ENCODE results near the gene VAV3. TPM values are rescaled to one million over a fixed set of nuclear protein-coding genes. Genes with fewer than 3 reads are reported as not detected.

VAV3 gene
- total RNA-seq, 4 donors from 2014 or later, result 2.2 to 20.4 (median 4.0) TPM

- no peaks in the 10 kb centered on the region for H3K36me3 ChIP-seq
- WGBS, 2 donors, result 52 to 53% methylated on average over 1 of the region's 1 CpG
- H3K27me3 ChIP-seq, result no peaks in the 10 kb centered on the region
- no peaks in the 10 kb centered on the region for H3K9me3 ChIP-seq
- H3K27ac ChIP-seq, result no peak overlapping the region
- no peak overlapping the region for H3K4me3 ChIP-seq
- no peak for TF ChIP-seq CTCF (IDR thresholded peaks at IDR 0.05)
- no peak for TF ChIP-seq POLR2A (IDR thresholded peaks at IDR 0.05)
- TF ChIP-seq EP300 (IDR thresholded peaks at IDR 0.05), result no peak
- H3K4me1 ChIP-seq, result no peaks in the 10 kb centered on the region
- DNase-seq (ENCODE audit: low spot score in 2 of 2), result no peak
Measured at GRCh38 chr1:107682467-107682866, 282.5 kb downstream of the VAV3 start.

GRCh38 chr1:107681001-107681479 lies 283.9 kb downstream of the VAV3 start:
- H3K4me3 ChIP-seq, result no peak overlapping the region
- no peaks in the 10 kb centered on the region for H3K36me3 ChIP-seq
- no peak for DNase-seq (ENCODE audit: low spot score in 2 of 2)
- H3K9me3 ChIP-seq, result no peaks in the 10 kb centered on the region
- H3K27me3 ChIP-seq, result no peaks in the 10 kb centered on the region
- no peaks in the 10 kb centered on the region for H3K4me1 ChIP-seq
- no peak for TF ChIP-seq POLR2A (IDR thresholded peaks at IDR 0.05)
- TF ChIP-seq EP300 (IDR thresholded peaks at IDR 0.05), result no peak
- TF ChIP-seq CTCF (IDR thresholded peaks at IDR 0.05), result no peak
- WGBS, 2 donors, result 55 to 60% methylated on average over 3 of the region's 3 CpGs
- H3K27ac ChIP-seq, result no peak overlapping the region

- Histone ChIP-seq H3K4me1 (no peaks in the 10 kb centered on the region), H3K9me3 (no peaks in the 10 kb centered on the region), H3K27me3 (no peaks in the 10 kb centered on the region), H3K36me3 (no peaks in the 10 kb centered on the region), H3K4me3 (no peak overlapping the region), H3K27ac (no peak overlapping the region)
- TF ChIP-seq POLR2A (IDR thresholded peaks at IDR 0.05), result no peak
- no peak for TF ChIP-seq EP300 (IDR thresholded peaks at IDR 0.05)
- no peak for TF ChIP-seq CTCF (IDR thresholded peaks at IDR 0.05)
- no peak for DNase-seq (ENCODE audit: low spot score in 2 of 2)
- 87 to 90% methylated on average over 5 of the region's 5 CpGs for WGBS, 2 donors
Measured at GRCh38 chr1:107680579-107680985, 284.4 kb downstream of the VAV3 start.

DNA sequence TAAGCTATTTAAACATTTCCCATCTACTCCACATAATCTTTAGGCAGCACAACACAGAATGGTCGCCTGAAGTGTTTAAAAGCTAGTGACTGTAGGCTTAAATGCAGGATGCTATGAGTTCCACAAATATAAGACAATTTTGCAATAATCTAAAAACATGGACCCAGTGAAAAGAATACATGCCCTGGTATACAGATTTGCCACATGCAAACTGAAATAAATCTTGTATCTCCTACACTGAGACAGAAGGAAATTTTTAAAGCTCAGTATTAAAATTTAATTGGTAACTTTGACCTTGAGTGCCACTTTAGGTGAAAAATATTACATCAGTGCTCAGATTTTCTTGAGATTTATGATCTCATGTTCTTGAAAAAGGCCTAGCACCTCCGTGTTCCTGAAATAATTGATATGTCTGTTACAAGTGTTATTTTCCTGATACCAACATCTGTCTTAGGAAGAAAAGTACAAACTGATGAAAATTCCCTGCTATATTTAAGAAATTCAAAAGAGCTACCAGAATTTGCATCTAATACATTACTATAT lies 285.5 kb downstream of the VAV3 start:
- Histone ChIP-seq H3K4me1 (no peaks in the 10 kb centered on the region), H3K9me3 (peaks cover 0 to 5% (median 0%) of the 10 kb centered on the region in 4 donors), H3K4me3 (no peak overlapping the region), H3K27ac (no peak overlapping the region), H3K36me3 (no peaks in the 10 kb centered on the region), H3K27me3 (no peaks in the 10 kb centered on the region)
- 60 to 64% methylated on average over 2 of the region's 2 CpGs for WGBS, 2 donors
- TF ChIP-seq POLR2A (IDR thresholded peaks at IDR 0.05), result no peak
- TF ChIP-seq CTCF (IDR thresholded peaks at IDR 0.05), result no peak
- TF ChIP-seq EP300 (IDR thresholded peaks at IDR 0.05), result no peak
- no peak for DNase-seq (ENCODE audit: low spot score in 2 of 2)

- Histone ChIP-seq H3K36me3 (no peaks in the 10 kb centered on the region), H3K27me3 (no peaks in the 10 kb centered on the region), H3K4me3 (no peak overlapping the region), H3K9me3 (peaks cover 0 to 5% (median 0%) of the 10 kb centered on the region in 4 donors), H3K27ac (no peak overlapping the region), H3K4me1 (no peaks in the 10 kb centered on the region)
- no peak for DNase-seq (ENCODE audit: low spot score in 2 of 2)
- WGBS, 2 donors, result 90 to 94% methylated on average over 2 of the region's 2 CpGs
- TF ChIP-seq POLR2A (IDR thresholded peaks at IDR 0.05) (no peak), EP300 (IDR thresholded peaks at IDR 0.05) (no peak), CTCF (IDR thresholded peaks at IDR 0.05) (no peak)
Measured at GRCh38 chr1:107678993-107679392, 286.0 kb downstream of the VAV3 start.
